HG03432 (cell line): Measurements from ENCODE around the gene TRIM49D2.
"Not testable (repeated sequence)": the region's sequence is repeated elsewhere in the genome, so short reads cannot be mapped to it uniquely, and the experiment has no call there.

Source experiments
- ATAC-seq: cut with Tn5 transposase; IDR thresholded peaks from one replicate; pipeline ENCODE4 v1.9.1; 2021; ENCODE audit warnings: mild to moderate bottlenecking, moderate library complexity; ENCODE audit not compliant: unreplicated experiment

The TRIM49D2 gene, protein sequence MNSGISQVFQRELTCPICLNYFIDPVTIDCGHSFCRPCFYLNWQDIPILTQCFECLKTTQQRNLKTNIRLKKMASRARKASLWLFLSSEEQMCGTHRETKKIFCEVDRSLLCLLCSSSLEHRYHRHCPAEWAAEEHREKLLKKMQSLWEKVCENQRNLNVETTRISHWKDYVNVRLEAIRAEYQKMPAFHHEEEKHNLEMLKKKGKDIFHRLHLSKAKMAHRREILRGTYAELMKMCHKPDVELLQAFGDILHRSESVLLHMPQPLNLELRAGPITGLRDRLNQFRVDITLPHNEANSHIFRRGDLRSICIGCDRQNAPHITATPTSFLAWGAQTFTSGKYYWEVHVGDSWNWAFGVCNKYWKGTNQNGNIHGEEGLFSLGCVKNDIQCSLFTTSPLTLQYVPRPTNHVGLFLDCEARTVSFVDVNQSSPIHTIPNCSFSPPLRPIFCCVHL

DNA sequence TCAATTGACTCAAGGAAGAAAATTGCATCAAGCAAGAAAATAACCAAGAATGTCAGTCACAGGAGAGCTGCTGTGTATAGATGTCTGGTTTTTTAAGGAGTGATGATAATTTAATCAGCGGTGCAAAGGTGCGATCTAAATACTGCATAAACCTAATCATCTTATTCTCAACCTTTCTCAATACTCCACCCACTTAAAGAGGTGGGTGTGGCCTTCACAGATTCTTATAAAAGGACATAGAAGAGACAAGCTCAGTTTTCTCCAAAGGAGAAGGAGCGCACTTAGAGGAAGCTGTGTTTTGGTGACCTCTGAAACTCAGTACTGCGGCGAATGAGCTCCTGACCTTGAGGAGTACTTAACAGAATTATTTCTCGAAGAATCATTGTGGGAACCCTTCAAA, at the start of gene TRIM49D2:
Gene TRIM49D2, plus strand, starts transcription at position 301 of the 400 bp plus-strand sequence. CDS start 2,698 bp downstream, outside the sequence.
- ATAC-seq = not testable (repeated sequence)

DNA sequence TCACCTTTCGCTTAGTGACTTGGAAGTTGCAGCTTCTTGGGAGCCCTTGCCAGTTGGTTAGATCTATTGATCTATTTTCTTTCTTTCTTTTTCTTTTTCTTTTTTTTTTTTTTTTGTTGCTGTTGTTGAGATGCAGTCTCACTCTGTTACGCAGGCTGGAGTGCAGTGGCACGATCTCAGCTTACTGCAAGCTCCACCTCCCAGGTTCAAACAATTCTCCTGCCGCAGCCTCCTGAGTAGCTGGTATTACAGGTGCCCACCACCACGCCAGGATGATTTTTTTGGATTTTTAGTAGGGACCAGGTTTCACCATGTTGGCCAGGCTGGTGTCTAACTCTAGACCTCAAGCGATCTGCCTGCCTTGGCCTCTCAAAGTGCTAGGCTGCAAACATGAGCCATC, 46.4 kb upstream of the TRIM49D2 start:
- ATAC-seq = not testable (repeated sequence)

DNA sequence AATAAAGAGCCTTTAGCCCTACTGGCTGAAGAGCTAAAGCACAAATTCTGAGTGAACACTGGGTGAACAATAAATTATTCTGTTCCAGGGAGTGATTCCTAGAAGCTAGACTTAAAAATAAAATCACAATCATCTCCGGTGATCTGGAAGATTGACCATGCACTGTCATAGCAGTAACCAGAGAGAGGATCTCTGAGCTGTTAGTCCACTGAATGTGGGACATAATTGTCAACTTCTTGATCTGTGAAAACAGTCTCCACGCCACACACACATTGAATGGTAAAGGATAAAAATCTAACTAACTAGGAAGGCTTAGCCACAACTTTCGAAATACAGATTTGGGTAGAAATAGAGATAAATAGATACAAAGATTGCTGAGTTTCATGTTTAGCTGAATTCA, 30.6 kb upstream of the TRIM49D2 start:
- ATAC-seq = not testable (repeated sequence)

DNA sequence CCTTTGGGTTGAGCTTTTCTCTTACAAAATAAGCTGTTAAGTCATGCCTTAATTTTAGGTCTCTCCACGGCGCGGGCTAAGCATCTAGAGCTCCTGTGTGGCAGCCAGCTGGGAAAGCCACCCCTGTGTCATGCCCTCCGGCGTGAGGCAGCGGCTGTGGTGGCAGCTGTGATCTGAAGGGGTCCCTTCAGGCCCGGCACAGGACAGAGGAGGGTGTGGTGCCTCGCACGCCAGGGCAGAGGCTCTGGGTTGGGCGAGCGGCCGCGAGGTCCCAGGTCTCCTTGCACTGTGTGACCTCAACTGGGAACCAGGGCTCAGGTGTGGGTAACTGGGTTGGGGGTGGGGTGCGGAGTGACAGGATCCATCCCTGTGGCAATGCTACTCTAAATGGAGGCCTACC, 23.1 kb upstream of the TRIM49D2 start:
- not testable (repeated sequence) for ATAC-seq

DNA sequence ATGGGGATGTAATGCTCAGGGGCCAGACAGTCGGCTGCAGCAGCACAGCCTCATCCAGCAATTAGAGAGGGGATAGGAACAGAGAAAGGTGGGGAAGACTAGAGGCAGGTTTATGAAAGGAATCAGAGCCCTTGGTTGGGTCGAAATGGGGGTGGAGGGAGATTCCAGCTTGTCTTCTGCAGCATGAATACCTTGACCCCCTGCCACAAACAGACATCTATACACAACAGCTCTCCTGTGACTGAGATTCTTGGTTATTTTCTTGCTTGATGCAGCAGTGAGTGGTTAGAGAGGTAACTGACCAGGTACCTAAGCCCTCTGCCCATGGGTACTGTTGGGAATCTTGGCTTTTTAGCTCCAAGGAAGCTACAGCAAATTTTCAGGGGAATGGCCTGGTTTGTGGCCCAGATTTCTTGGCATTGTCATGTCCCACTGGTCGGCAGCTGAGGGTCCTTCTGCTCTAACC, 1.6 kb upstream of the TRIM49D2 start, which contains the start of gene TRIM49D1:
Gene TRIM49D1, minus strand, starts transcription at position 51 of the 466 bp plus-strand sequence. CDS start 4,535 bp downstream, outside the sequence.
- ATAC-seq = no peak

DNA sequence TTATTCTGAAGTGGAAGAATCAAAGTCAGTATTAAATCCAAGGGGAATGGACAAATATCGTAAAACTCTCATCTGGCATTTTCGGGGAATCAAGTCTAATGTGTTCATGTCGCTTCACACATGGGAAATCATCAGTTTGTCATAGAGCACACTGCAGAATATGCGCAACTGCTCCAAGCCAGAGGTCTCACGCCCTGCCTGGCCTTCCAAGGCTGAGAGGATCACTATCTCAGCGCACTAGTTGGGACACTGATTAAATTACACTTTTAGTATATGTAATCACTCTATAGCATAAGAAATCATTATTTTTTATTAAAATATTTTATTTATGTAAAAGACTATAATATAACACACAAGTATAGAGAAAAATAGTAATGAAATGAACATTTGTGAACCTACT, 37.0 kb downstream of the TRIM49D2 start:
- not testable (repeated sequence) for ATAC-seq

DNA sequence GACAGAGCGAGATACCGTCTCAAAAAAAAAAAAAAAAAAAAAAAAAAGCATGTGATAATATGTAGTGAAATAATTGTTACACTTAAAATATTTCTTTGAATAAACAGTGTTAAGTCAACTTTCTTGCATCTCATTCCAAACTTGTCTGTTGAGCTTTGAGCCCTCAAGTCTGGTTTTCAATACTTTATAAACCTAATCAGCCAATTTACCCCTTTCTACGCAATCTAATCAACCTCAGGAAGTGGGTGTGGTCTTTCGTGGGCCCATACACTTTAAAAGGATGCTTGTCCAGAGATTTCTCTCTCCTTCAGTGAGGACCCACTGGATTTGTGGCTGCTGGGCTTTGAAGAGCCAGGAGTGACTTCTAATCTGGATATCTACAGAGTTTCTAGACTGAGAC, 41.9 kb downstream of the TRIM49D2 start, which contains the start of gene TRIM64:
Gene TRIM64, plus strand, starts transcription at position 301 of the 400 bp plus-strand sequence. CDS start 2,467 bp downstream, outside the sequence.
- ATAC-seq = not testable (repeated sequence)
